Sigmoid colon (tissue), 7 donors: ENCODE measurements around the gene LAMC3. TPM values are rescaled to one million over a fixed set of nuclear protein-coding genes. Genes with fewer than 3 reads are reported as not detected.

ENCODE experiments used
- DNase-seq: peaks from one replicate; pipeline ENCODE4 v3.0.0-alpha.2; 2019
- H3K27ac ChIP-seq, 4 donors: fragments of 200-600 bp; sonication (generic); one replicate each; pipeline ENCODE4 v1.5.1; 2016 to 2019; ENCODE audit warnings: mild to moderate bottlenecking in 1 of 4
- H3K27me3 ChIP-seq, 3 donors: fragments of 200-600 bp; sonication (generic); one replicate each; pipeline ENCODE4 v1.5.1; 2019; ENCODE audit warnings: mild to moderate bottlenecking in 1 of 3
- H3K36me3 ChIP-seq, 4 donors: fragments of 200-600 bp; sonication (generic); one replicate each; pipeline ENCODE4 v1.5.1; 2016 to 2019
- H3K4me1 ChIP-seq, 4 donors: fragments of 200-600 bp; sonication (generic); one replicate each; pipeline ENCODE4 v1.5.1; 2017 to 2019
- H3K4me3 ChIP-seq, 4 donors: fragments of 200-600 bp; sonication (generic); one replicate each; pipeline ENCODE4 v1.5.1; 2017 to 2019; ENCODE audit warnings: mild to moderate bottlenecking in 2 of 4, moderate library complexity in 1 of 4
- H3K9me3 ChIP-seq, 4 donors: fragments of 200-600 bp in 3 of 4; sonication (generic) in 3 of 4; one replicate each; pipeline versions ENCODE4 v1.5.1 to v1.6.1; 2013 to 2019
- CTCF ChIP-seq, 4 experiments: fragments of 450-650 bp in 3 of 4; fragments of 200-600 bp in 1 of 4; IDR thresholded peaks; one replicate each; pipeline ENCODE4 v1.5.1; 2016 to 2019; ENCODE audit warnings: antibody characterized with exemption in 4 of 4, mild to moderate bottlenecking in 3 of 4, moderate library complexity in 2 of 4
- EP300 ChIP-seq, 4 donors: sonication (generic); formaldehyde crosslinking; IDR thresholded peaks; one replicate each; pipeline ENCODE4 v1.6.1; 2017; ENCODE audit warnings: antibody characterized with exemption in 4 of 4
- POLR2A ChIP-seq, 2 donors: fragments of 450-650 bp; IDR thresholded peaks; one replicate each; pipeline ENCODE4 v1.6.1; 2016; ENCODE audit warnings: antibody characterized with exemption in 2 of 2, mild to moderate bottlenecking in 2 of 2, moderate library complexity in 2 of 2
- POLR2AphosphoS5 ChIP-seq, 4 donors: sonication (generic); formaldehyde crosslinking; IDR thresholded peaks; one replicate each; pipeline ENCODE4 v1.6.1; 2017; ENCODE audit warnings: antibody characterized with exemption in 4 of 4
- WGBS, 2 donors: extraction: QIAGEN DNeasy Blood & Tissue Kit; methylation state at CpG; one replicate each; pipeline ENCODE4 v1.1.7; 2013; 5-methylcytosine and 5-hydroxymethylcytosine counted together
- intact Hi-C: fragments of 100-400 bp; cut with DNase I; formaldehyde crosslinking; loops from one replicate; pipeline ENCODE4 v1.15.1; 2023
- polyA plus RNA-seq, 3 donors: library from polyadenylated mRNA; stranded (reverse); fragments of 200-250 nt; gene quantifications; one replicate each; pipeline ENCODE4 v1.2.3, GENCODE V29; 2013
- total RNA-seq, 4 donors: library from RNA; depleted of rRNA; stranded (reverse); fragments of >200 nt; gene quantifications; one replicate each; pipeline ENCODE4 v1.1.0, GENCODE V29; 2016
- donor health status: healthy with polysubstance abuse.
- donor health status: Bipolar disorder and iron deficiency.
- donor health status: healthy.

LAMC3 gene
- total and polyA plus RNA-seq, 7 donors: under 0.01 to 1.4 (median 0.46) TPM; not detected in 2

- H3K36me3 ChIP-seq: no peaks in the 10 kb centered on the region
- peaks cover 11 to 65% (median 55%) of the 10 kb centered on the region in 3 donors for H3K27me3 ChIP-seq
- WGBS, 2 donors: 39 to 65% methylated on average over 12 of the region's 12 CpGs
- no peak overlapping the region for H3K4me3 ChIP-seq
- H3K27ac ChIP-seq: peak overlapping the region in 1 of 4 donors; percentile 72
- peaks cover 0 to 15% (median 11%) of the 10 kb centered on the region in 4 donors for H3K4me1 ChIP-seq
- no peaks in the 10 kb centered on the region for H3K9me3 ChIP-seq
- DNase-seq: no peak
- TF ChIP-seq CTCF (IDR thresholded peaks at IDR 0.05): no peak
- no peak for TF ChIP-seq EP300 (IDR thresholded peaks at IDR 0.05)
- no peak for TF ChIP-seq POLR2A (IDR thresholded peaks at IDR 0.05)
- TF ChIP-seq POLR2AphosphoS5 (IDR thresholded peaks at IDR 0.05): no peak
- intact Hi-C loops: no loop called here
Measured at GRCh38 chr9:131094622-131095021, 85.6 kb downstream of the LAMC3 start.

GRCh38 chr9:131095666-131096268 is 86.8 kb downstream of the LAMC3 start:
- Histone ChIP-seq H3K27me3 (peaks cover 11 to 65% (median 55%) of the 10 kb centered on the region in 3 donors), H3K4me1 (peaks cover 0 to 15% (median 11%) of the 10 kb centered on the region in 4 donors), H3K4me3 (peak overlapping the region in 3 of 4 donors; percentile 42 to 52 (median 51)), H3K27ac (peak overlapping the region in 1 of 4 donors; percentile 72), H3K36me3 (no peaks in the 10 kb centered on the region), H3K9me3 (no peaks in the 10 kb centered on the region)
- intact Hi-C loops: no loop called here
- 34 to 36% methylated on average over 16 of the region's 16 CpGs for whole genome bisulfite sequencing, 2 donors
- no peak for TF ChIP-seq EP300 (IDR thresholded peaks at IDR 0.05)
- no peak for DNase-seq

- Histone ChIP-seq H3K27ac (peak within 1 kb of the TSS; percentile 37 to 72 (median 45)), H3K27me3 (peaks cover 11 to 65% (median 55%) of the 10 kb centered on the region in 3 donors)
- no peak for DNase-seq
Measured at GRCh38 chr9:131096269-131097125, 87.5 kb downstream of the LAMC3 start, which contains the start of gene AIF1L. Gene AIF1L, plus strand, starts transcription at chr9:131096531. Its CDS starts 99 bp downstream, at chr9:131096630.

GRCh38 chr9:131097126-131097947 is 88.4 kb downstream of the LAMC3 start:
- Histone ChIP-seq H3K27me3 (peaks cover 11 to 65% (median 55%) of the 10 kb centered on the region in 3 donors), H3K9me3 (no peaks in the 10 kb centered on the region), H3K4me1 (peaks cover 0 to 15% (median 11%) of the 10 kb centered on the region in 4 donors), H3K27ac (peak overlapping the region in 2 of 4 donors; percentile 45 to 72), H3K4me3 (peak overlapping the region in 3 of 4 donors; percentile 42 to 52 (median 51)), H3K36me3 (no peaks in the 10 kb centered on the region)
- intact Hi-C loops: no loop called here
- no peak for DNase-seq
- 28 to 43% methylated on average over 19 of the region's 19 CpGs for WGBS, 2 donors
- no peak for TF ChIP-seq CTCF (IDR thresholded peaks at IDR 0.05)

More at GRCh38 chr9:131096269-131097125, 87.5 kb downstream of the LAMC3 start, which contains the start of gene AIF1L:
- peaks cover 0 to 15% (median 11%) of the 10 kb centered on the region in 4 donors for H3K4me1 ChIP-seq
- 1% methylated on average over 95 to 98 of the region's 99 CpGs for WGBS, 2 donors
- H3K4me3 ChIP-seq: peak within 1 kb of the TSS in 3 of 4 donors; percentile 42 to 52 (median 51)
- peak in 1 of 4 donors; percentile 27 for TF ChIP-seq POLR2AphosphoS5 (IDR thresholded peaks at IDR 0.05)
- no peak for TF ChIP-seq CTCF (IDR thresholded peaks at IDR 0.05)
- intact Hi-C loops: no loop called here
- H3K36me3 ChIP-seq: no peaks in the 10 kb centered on the region
- H3K9me3 ChIP-seq: no peaks in the 10 kb centered on the region
